HG03342 (cell line): ENCODE results near the gene DAZL.
"Not testable (repeated sequence)": the region's sequence is repeated elsewhere in the genome, so short reads cannot be mapped to it uniquely, and the experiment has no call there.

Experiments
- ATAC-seq: cut with Tn5 transposase; IDR thresholded peaks from one replicate; pipeline ENCODE4 v1.9.1; 2021; ENCODE audit warnings: mild to moderate bottlenecking, moderate library complexity; ENCODE audit not compliant: unreplicated experiment

Gene DAZL, protein sequence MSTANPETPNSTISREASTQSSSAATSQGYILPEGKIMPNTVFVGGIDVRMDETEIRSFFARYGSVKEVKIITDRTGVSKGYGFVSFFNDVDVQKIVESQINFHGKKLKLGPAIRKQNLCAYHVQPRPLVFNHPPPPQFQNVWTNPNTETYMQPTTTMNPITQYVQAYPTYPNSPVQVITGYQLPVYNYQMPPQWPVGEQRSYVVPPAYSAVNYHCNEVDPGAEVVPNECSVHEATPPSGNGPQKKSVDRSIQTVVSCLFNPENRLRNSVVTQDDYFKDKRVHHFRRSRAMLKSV

DNA sequence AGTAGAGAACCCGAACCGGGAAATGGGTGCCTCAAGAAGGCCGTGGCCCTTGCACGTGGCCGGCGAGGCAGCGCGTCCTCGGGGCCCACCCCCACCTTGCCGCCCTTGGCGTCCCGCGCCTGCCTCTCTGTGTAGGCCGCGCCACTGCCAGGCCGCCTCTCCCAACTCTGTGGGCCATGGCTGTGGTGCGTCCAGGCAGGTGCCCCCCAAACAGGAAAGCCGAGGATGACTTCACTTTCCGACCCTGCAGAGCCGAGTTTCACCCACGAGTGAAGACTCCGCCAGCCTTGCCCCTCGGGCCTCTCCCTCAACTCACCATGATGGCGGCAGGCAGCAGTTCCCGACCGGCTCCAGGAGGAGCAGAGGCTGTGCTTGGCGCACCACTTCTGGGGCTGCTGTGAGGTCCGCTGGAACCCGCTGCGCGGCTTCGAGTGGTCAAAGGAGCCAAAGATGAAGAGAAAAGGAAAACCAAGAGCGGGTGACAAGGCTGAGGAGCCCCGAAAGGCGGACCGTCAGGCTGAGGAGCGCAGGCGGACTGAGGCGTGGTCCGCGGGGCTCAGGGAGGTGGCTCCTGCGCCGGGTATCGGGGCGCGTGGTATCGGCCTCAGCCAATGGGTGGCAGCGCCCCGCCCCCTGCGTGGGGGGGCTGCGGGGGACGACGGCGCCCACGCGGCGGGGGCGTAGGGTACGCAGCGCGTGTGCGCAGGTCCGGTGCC, at the start of gene DAZL:
DAZL (minus strand) TSS at position 537 of the 716 bp plus-strand sequence; CDS start at position 319, 218 bp downstream.
- no peak for ATAC-seq

DNA sequence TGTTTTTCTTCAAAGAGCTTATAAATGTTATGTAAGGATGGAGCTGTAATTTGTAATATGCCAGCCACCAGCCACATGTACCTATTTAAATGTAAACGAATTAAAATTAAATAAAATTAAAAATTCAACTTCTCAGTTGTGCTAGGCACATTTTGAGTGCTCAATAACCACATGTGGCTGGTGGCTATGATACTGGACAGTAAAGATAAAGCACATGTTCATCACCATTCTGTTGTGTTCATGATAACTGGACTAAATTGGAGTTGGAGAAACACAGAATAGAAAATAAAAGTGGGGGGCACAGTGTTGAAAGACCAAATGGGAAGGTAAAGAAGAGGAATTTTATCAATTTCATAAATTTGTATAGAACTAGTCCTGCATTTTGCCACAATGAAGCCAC, 49.8 kb upstream of the DAZL start:
- ATAC-seq, result no peak

- no peak for ATAC-seq
Measured at GRCh38 chr3:16653712-16654111, 48.5 kb upstream of the DAZL start.

DNA sequence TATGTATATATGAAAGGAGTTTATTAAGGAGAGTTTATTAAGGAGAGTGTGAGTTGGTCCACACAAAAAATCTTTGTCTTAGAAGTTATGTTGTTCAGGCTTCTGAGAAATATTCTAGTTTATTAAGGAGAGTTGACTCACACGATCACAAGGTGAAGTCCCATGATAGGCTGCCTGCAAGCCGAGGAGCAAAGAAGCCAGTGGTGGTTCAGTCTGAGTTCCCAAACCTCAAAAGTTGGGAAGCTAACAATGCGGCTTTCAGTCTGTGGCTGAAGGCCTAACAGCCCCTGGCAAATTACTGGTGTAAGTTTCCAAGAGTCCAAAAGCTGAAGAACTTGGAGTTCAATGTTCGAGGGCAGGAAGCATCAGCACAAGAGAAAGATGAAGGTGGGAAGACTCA, 42.4 kb upstream of the DAZL start:
- ATAC-seq, result no peak

DNA sequence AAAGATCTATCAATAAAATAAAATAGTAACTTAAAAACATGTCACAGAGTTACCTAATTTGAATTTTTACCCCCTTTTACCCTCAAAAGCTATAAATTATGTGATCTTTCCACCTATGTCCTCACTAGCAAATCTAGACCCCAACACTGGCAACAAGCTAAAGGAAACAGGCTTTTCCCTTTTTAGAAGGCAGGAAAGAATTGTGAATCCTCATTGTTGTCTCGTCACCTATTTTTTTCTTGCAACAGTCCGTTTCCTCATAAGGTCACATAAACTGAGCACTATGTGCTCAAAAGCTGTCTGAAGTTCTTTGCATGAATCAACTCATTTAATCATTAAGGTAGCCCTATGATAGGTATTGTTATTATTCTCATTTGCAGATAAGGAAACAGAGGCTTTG, 34.6 kb upstream of the DAZL start:
- no peak for ATAC-seq

GRCh38 chr3:16633948-16634347, 28.7 kb upstream of the DAZL start:
- ATAC-seq, result no peak

DNA sequence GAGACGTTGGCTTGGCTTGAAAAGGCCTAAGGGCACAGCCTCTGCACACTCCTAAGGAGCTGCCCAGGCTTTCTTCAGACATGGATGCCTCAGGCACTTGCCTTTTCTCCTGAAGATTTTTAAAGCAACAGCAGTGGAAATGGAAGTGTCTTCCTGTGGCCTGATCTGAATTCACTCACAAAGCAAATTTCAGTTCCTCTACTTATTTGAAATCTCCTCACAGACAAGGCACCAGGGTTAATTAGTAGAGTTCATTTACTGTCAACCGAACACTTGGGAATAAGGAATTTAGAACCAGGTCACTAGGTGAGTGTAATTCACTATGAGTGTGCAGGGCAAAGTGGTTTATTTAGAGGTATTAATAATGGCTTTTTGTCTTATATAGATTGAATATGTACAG, 27.2 kb upstream of the DAZL start:
- ATAC-seq, result no peak

DNA sequence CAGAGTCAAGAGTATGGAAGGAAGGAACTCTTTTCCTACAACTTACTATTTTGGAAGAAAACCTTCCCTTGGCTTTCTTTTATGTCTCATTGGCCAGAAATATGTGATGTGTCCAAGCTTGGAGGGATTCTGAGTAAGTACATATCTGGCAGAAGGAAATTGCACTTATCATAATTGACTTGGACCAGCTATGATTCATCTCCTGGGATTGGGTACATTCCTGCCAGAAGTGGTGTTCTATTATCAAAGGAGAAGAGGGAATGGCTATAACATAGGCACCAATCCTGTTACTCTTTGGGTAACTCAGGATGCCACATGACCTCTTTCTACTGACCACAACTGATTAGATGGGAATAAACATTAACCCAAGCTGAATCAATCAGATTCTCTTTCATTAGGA, 13.5 kb upstream of the DAZL start:
- no peak for ATAC-seq

DNA sequence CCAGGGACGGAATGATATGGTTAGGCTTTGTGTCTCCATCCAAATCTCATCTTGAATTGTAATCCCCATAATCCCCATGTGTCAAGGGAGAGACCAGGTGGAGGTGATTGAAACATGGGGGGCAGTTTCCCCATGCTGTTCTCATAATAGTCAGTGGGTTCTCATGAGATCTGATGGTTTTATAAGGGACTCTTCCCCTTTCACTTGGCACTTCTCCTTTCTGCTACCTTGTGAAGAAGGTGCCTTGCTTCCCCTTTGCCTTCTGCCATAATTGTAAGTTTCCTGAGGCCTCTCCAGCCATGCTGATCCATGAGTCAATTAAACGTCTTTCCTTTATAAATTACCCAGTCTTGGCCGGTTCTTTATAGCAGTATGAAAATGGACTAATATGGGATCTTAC, 11.9 kb upstream of the DAZL start:
- not testable (repeated sequence) for ATAC-seq

DNA sequence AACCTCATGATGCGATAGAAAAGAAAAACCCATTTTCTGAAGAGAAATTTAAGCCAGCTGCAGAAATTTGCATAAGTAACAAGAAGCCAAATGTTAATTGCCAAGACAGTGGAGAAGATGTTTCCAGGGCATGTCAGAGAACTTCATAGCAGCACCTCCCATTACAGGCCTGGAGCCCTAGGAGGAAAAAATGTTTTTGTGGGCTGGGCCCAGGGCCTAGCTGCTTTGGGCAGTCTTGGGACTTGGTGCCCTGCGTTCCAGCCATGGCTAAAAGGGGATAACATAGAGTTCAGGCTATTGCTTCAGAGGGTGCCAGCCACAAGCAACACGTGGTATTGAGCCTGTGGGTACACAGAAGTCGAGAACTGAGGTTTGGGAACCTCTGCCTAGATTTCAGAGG, 10.9 kb upstream of the DAZL start:
- no peak for ATAC-seq

- no peak for ATAC-seq
Measured at GRCh38 chr3:16614033-16615031, 9.1 kb upstream of the DAZL start.

- ATAC-seq, result no peak
Measured at GRCh38 chr3:16609927-16610580, 4.8 kb upstream of the DAZL start.

GRCh38 chr3:16608816-16609215, 3.6 kb upstream of the DAZL start:
- ATAC-seq, result no peak

DNA sequence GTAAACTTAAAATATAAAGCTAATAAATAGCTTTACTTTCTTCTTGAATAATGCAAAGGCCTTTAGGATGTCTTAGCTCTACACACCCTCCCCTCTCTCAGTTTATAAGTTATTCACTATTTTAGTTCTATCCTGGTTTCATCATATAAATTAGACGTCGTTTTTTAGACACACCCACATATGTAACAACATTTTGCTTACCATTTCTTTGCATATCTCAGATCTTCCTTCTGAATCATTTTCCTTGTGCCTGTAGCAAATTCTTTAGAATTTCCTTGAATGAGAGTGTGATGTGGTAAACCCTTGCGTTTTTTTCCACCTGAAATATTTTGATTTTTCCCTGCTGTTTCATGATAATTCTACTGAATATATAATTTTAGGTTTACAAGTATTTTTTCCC, 2.5 kb upstream of the DAZL start:
- ATAC-seq, result no peak

- no peak for ATAC-seq
Measured at GRCh38 chr3:16606398-16606797, 1.2 kb upstream of the DAZL start.

DNA sequence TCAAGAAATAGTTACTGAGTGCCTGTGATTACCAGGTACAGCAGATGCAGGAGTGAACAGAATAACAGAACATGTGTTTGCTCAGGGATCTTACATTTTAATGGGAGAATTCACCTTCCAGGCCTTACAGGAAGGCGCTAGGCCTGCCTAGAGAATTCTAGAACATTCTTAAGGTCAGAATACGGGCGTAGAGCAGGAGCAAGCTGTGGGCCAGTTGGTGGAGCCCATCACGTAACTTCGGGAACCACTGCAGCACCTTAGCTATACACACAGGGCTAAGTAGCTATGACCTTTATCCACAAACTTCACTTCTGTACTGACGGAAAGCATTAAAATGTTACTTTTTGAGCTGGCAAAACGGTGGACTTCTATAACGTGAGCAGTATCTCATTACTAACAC, 743 bp upstream of the DAZL start:
- ATAC-seq, result no peak

- no peak for ATAC-seq
Measured at GRCh38 chr3:16604433-16604832, 790 bp downstream of the DAZL start.

- ATAC-seq, result no peak
Measured at GRCh38 chr3:16601537-16602005, 3.7 kb downstream of the DAZL start.

- no peak for ATAC-seq
Measured at GRCh38 chr3:16600780-16601536, 4.3 kb downstream of the DAZL start.

- no peak for ATAC-seq
Measured at GRCh38 chr3:16599694-16600093, 5.5 kb downstream of the DAZL start.
